NCI-H1417 (cell line): ENCODE data around the gene EPB41.
"Not testable (repeated sequence)": the region's sequence is repeated elsewhere in the genome, so short reads cannot be mapped to it uniquely, and the experiment has no call there.

Experiments used
- DNase-seq, 3 experiments: peaks; one replicate each; lab custom pipeline; 2025; lab: John Stamatoyannopoulos, UW

The EPB41 gene

GRCh38 chr1:28914228-28915030, at the start of gene EPB41:
Gene EPB41, plus strand, starts transcription at chr1:28914569. Its CDS starts 72,869 bp downstream, at chr1:28987438.
- DNase-seq: peak; percentile 91 to 99 (median 97)

GRCh38 chr1:28864695-28865094, 49.7 kb upstream of the EPB41 start:
- DNase-seq: no peak

- no peak for DNase-seq
These were observed 48.2 kb upstream of the EPB41 start for GRCh38 chr1:28865997-28866650.

- DNase-seq: no peak
These were observed 46.5 kb upstream of the EPB41 start for GRCh38 chr1:28867850-28868249.

GRCh38 chr1:28869952-28870351, 44.4 kb upstream of the EPB41 start:
- no peak for DNase-seq

GRCh38 chr1:28871631-28872401, 42.6 kb upstream of the EPB41 start:
- no peak for DNase-seq

- DNase-seq: not testable (repeated sequence)
These were observed 39.2 kb upstream of the EPB41 start for GRCh38 chr1:28875134-28875533.

GRCh38 chr1:28877132-28877781, 37.1 kb upstream of the EPB41 start:
- peak; percentile 70 to 87 (median 85) for DNase-seq

GRCh38 chr1:28878796-28879195, 35.6 kb upstream of the EPB41 start:
- no peak for DNase-seq

- DNase-seq: peak; percentile 86 to 94 (median 86)
These were observed 32.2 kb upstream of the EPB41 start for GRCh38 chr1:28882009-28882628.

- DNase-seq: no peak
These were observed 31.1 kb upstream of the EPB41 start for GRCh38 chr1:28883242-28883616.

- DNase-seq: no peak
These were observed 28.9 kb upstream of the EPB41 start for GRCh38 chr1:28885472-28885877.

- no peak for DNase-seq
These were observed 28.2 kb upstream of the EPB41 start for GRCh38 chr1:28885977-28886730.

GRCh38 chr1:28886731-28887418, 27.5 kb upstream of the EPB41 start:
- peak; percentile 77 to 89 (median 79) for DNase-seq

GRCh38 chr1:28887419-28887834, 26.9 kb upstream of the EPB41 start:
- peak in 1 of 3 experiments; percentile 43 for DNase-seq

- DNase-seq: peak in 1 of 3 experiments; percentile 28
These were observed 26.3 kb upstream of the EPB41 start for GRCh38 chr1:28887835-28888682.

GRCh38 chr1:28888915-28889314, 25.5 kb upstream of the EPB41 start:
- no peak for DNase-seq

- DNase-seq: no peak
These were observed 25.0 kb upstream of the EPB41 start for GRCh38 chr1:28889357-28889756.

GRCh38 chr1:28890435-28890834, 23.9 kb upstream of the EPB41 start:
- no peak for DNase-seq
